GM12801 (cell line): ENCODE measurements around the gene FIG4.

Source experiments
- CTCF ChIP-seq: IDR thresholded peaks from one replicate; pipeline ENCODE4 v1.5.1; 2011; ENCODE audit warnings: control low read depth; ENCODE audit not compliant: insufficient read length; ENCODE audit errors: extremely low read depth

The FIG4 gene

GRCh38 chr6:109693111-109693510 lies 2.0 kb downstream of the FIG4 start:
- no peak for TF ChIP-seq CTCF

GRCh38 chr6:109695468-109695867 lies 4.4 kb downstream of the FIG4 start:
- TF ChIP-seq CTCF: no peak

- TF ChIP-seq CTCF: no peak
Observed at GRCh38 chr6:109696355-109696754, 5.3 kb downstream of the FIG4 start.

- no peak for TF ChIP-seq CTCF
Observed at GRCh38 chr6:109701221-109701620, 10.1 kb downstream of the FIG4 start.

GRCh38 chr6:109701774-109702173 lies 10.7 kb downstream of the FIG4 start:
- no peak for TF ChIP-seq CTCF

- no peak for TF ChIP-seq CTCF
Observed at GRCh38 chr6:109702791-109703190, 11.7 kb downstream of the FIG4 start.

GRCh38 chr6:109705258-109705657 lies 14.2 kb downstream of the FIG4 start:
- TF ChIP-seq CTCF: peak; percentile 39

GRCh38 chr6:109706513-109706912 lies 15.4 kb downstream of the FIG4 start:
- TF ChIP-seq CTCF: no peak
